MV-4-11 (cell line): ENCODE data around the gene CPD.
A peak's percentile ranks its signal among the peaks of the same experiment; 100 is the strongest.
"Not testable (repeated sequence)": the region's sequence is repeated elsewhere in the genome, so short reads cannot be mapped to it uniquely, and the experiment has no call there.

Experiments
- DNase-seq: peaks from one replicate; lab custom pipeline; 2025; lab: John Stamatoyannopoulos, UW

The CPD gene

DNA sequence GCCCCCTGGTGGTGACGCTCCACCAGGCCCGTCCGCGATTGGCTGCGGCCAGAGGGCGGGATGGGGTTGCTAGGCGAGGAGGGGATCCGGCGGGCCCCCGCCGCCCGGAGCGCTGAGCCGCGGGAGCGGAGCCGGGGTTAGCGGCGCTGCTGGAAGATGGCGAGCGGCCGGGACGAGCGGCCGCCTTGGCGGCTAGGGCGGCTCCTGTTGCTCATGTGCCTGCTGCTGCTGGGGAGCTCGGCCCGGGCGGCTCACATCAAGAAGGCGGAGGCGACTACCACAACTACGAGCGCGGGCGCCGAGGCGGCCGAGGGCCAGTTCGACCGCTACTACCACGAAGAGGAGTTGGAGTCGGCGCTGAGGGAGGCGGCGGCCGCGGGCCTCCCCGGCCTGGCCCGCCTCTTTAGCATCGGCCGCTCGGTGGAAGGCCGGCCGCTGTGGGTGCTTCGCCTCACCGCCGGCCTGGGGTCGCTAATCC lies at the start of gene CPD:
Gene CPD, plus strand, starts transcription at position 103 of the 478 bp plus-strand sequence. Its CDS starts 54 bp downstream, at position 157.
- peak; percentile 90 for DNase-seq

DNA sequence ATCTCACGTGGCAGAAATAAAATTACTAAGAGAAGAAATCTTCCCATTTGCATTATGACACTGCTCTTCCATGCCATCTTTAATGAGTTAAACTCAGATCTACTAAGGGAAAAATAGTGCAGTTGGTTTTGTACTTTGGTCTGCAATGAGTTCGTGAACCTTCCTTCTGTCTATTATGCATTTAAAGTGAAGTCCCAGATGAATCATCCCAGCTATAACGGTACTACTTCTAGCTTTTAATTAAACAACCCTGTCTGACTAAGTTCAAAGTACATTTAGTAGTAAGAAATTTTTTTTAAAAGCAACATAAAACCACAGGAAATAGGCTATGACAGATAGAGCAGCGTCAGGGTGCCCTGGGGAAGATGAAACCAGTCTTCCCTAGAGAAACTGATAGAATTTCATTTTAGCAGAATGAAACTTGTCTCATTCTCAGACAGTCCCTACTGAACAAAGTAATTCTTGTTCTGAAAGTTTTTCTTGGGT lies 46.6 kb upstream of the CPD start:
- DNase-seq, result peak; percentile 47

DNA sequence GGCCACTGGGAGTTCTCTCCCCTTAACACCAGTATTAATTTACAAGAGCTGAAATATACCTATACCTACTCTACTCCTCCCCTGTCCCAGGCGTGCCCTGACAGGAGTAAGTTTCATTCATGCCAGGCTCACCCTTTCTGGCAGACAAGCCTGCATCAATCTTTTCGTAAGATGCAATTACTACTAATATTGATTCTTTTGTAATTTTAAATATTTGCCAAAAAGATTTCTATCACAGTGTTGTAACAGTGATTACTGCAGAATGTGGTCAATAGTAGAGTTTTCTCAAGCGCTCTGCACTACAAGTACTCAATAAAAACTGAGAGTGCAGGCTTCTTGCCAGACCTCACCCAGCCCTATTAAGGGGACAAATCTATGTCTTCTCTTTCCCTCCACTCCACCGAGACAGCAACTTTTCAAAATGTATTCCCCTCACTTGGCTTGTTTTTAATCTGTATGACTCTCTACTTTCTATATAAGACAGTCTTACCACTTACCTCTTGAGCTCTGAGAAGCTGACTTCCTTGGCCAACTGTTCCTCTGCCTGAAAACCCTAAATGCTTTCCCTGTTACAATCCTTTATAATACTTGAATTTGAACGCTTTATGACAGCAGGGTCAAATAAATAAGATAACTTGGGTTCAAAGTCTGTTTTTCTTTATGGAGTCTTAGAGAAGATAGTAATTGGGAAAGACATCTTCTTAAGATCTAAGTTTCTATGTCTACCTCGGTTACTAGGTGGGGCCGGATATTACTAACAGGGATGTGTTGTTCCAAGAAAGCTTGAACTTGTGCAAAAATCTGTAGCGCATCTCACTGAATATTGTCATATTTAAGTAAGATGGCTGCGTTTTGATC lies 45.0 kb upstream of the CPD start, which contains the start of gene TMIGD1:
Gene TMIGD1, minus strand, starts transcription at position 555 of the 858 bp plus-strand sequence. CDS start 1,924 bp downstream, outside the sequence.
- DNase-seq, result no peak

DNA sequence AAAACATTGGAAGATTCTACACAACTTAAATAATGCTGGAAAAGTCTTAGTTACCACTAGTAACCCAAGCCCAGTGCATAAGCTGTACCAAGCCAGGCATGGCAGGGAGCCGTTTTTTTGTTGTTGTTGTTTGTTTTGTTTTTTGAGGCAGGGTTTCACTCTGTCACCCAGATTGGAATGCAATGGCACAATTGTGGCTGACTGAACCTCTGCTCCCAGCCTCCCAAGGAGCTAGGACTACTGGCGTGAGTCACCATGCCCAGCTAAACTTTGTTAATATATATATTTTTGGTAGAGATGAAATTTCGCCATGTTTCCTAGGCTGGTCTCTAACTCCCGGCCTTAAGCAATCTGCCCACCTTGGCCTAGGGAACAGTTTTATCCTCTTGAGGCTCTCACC lies 44.3 kb upstream of the CPD start:
- DNase-seq, result no peak

DNA sequence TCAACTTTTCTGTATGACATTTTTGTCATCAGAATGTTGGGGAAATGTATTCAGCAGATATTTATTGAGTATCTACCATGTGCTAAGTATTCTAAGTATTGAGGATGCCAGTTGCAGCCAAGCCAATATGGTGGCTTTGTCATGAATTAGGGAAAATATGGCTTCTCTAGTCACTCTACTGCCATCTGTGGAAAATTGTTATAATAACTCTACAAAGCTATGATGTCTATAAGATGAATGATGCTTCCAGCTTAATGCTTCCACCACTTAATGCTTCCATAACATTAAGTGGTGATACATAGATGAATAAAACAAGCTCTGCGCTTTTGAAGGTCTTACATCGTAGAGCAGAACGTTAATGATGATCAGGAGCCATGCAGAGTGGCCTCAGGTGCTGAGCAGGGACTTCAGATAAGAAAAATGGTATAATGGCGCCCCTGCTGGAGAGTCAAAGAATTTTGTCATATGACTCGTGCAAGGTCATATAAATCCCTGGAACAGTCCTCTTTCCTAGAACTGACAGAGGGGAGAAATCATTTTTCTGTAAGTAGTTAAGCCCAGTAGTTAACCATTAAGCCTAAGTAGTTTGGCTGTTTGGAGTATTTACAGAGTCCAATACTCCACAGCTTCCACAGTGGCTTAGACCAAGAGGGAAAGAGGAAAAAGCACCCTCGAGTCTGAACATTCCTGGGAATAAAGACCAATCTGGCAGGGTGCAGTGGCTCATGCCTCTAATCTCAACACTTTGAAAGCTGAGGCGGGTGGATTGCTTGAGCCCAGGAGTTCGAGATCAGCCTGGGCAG lies 42.2 kb upstream of the CPD start:
- DNase-seq, result peak; percentile 74

DNA sequence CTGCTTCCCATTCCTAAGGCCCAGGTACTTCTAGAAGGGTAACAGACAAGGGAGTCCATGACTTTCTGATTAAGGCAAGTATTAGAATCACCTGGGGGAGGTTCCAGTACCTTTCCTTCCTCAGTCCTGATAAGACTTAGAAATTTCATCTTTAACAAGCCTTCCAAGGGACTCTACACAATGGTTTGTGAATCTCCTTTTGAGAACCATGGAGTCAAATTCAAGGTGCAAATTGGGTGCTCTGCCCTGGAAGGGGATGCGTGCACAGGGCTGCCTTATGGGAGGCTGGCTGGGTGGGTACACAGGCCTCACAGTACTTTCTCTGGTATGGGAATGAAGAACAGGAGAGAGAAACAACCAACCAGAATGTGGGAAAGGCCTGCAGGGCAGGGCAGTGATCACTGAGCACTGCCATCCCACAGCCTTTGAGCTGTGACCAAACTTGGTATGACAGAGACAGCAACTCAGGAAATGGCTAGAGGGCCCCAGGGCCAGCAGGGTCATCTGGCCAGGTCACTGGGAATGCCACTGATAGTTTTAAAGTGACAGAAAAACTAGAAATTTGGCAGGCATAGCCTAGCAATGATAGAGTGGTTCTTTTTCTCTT lies 41.2 kb upstream of the CPD start:
- DNase-seq, result no peak

DNA sequence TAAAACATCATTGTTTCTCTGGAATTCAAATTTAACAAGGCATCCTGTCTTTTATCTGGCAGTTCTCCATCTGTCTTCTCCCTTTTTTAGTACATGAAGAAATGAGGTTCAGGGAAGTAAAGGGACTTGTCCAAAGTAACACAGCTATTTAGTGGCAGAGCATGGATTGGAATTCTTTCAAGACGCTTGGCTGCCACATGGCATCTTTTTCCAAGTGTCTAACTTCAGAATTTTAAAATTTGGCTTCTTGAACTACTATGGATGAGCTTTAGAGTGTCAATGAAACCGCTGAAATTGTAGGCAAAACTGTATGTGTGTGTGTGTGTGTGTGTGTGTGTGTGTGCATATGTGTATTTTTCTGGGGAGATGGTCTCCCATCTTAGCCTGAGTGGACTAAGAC lies 39.6 kb upstream of the CPD start:
- no peak for DNase-seq

DNA sequence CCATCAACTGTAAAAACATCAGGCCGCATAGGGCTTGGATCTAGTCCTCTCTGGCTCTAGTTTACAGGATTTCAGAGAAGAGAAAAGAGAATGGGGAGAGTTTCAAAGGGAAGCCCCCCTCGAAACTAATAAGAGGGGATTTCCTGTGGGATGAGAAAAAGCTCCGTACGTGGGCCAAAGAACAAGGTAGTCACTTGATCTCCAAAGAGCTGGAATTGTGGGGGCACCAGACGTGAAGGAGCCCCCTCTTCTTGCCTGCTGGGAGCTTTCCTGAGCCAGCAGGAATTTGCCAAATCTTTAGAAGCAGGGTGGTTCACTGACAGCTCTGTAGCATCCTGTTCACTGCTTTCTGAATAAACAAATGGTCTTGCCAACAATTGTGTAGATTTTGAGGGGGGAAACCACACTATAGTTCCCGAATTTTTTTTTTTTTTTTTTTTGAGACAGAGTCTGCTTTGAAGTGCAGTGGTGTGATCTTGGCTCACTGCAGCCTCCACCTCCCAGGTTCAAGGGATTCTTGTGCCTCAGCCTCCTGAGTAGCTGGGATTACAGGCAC lies 37.8 kb upstream of the CPD start:
- DNase-seq, result no peak

DNA sequence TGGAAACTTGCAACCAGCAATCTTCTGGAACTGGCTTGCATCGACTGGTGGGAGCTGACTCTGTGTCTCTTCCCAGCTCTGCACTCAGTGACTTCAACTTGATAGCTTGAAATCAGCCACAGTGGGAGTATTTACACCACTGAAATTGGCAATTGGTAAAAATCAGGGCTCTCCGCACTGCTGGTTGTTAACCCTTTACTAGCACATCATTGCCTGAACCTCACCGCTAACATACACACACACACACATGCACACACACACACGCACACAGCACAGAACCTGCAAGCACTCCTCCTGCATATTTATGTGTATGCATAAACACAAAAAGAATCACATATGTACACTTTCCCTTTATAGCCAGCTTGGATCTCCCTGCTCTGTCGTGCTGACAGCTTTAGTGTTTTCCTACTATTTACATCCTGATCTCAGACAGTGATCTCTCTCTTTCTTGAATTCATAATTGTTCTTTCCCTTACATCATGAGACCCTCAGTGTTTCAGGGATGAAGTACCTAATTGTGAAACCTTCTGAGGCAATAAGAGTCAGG lies 37.0 kb upstream of the CPD start:
- DNase-seq, result no peak

DNA sequence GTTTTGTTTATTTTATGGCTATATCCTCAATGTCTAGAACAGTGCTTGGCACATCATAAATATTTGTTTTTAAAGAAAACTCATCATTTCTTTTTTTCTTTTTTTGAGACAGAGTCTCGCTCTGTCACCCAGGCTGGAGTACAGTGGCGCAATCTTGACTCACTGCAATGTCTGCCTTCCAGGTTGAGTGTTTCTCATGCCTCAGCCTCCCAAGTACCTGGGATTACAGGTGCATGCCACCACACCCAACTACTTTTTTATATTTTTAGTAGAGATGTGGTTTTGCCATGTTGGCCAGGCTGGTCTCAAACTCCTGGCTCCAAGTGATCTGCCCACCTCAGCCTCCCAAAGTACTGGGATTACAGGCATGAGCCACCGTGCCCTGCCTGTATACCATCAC lies 35.5 kb upstream of the CPD start:
- DNase-seq, result not testable (repeated sequence)

DNA sequence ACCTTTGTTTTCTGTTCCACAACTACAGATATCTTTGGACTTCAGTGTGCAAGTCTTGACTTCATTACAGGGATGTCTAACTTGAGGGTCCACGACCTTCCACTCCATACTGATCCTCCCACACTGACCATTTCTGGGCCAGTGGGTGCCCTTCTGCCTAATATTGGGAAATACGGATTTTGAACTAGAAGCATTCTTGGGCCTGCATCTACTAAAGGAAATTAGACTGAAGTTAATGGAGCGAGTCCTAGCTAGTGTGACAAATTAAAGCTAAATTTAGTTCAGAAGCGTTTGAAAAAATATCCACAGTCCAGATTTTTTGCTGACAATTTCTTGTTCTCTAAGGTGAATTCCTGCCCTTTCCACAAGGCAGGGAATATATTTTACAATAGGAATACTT lies 34.9 kb upstream of the CPD start:
- no peak for DNase-seq

DNA sequence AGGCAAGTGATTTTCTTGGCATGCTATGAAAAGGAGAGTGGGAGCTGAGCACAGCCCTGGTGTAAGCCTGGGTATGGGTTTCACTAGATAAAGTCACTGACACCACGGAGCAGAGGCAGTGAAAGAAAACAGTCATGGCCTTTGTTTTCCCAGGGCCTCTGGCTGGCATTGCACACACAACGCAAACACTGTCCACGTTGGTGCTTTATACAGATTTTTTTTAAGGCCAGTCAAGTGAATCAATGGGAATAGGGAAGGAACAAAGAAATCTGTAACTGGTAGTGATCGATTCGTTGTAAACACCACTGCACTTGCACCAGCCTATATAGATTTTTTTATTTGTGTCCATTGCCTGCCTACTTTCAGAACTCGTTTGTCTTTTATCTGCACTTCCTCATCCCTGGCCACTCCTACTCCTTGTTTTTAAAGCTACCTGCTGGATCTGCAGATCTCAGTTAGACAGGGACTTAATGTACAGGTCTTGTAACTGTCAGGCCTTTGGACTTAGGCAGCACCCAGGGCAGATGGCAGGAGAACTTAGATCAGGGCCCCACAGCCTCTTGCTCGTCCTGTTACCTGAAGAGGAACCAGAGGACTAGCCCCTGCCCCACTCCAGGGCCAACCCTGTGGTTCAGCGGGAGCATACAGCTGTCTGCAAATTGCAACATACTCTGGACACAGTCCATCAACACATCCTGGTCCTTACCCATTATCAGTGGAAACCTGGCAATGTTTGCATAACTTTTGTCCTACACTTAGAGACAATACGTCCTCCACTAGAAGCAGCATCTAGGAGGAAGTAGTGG lies 34.2 kb upstream of the CPD start:
- DNase-seq, result peak; percentile 98

DNA sequence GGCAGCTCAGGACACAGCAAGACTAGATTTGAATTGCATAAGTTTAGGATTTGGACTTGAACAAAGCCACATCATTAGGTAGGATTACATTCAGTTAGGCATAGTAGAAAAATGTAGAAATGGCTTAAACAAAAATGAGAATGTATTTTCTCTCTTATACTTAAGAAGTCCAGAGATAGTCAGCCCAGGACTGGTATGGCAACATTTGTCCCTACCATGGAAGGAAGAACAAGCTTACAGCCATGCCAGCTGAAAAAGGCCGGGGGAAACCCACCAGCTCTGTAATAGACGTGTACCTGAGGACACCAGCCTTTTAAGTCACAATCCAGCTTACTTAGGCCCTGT lies 33.7 kb upstream of the CPD start:
- no peak for DNase-seq

DNA sequence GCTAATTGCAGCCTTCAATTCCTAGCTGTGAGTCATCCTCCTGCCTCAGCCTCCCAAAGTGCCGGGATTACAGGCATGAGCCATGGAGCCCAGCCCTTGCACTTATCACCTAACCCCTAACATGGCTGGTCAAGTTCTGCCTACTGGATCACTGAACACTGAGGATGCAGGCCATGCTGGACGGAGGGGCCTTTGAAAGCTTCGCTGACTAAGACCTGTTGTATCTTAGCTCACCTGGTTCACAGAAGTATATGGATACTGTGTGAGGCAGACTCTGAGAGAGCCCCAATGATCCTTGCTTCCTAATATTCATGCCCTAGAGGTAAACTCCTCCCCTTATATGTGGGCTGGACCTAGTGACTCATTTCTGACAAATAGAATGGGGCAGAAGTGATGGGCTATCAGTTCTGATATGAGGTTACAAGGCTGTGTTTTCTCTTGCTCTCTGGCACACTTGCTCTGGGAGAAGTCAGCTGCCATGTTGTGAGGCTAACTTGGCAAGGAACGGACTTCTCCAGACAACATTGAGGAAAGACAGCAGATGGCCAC lies 33.1 kb upstream of the CPD start:
- peak; percentile 43 for DNase-seq

DNA sequence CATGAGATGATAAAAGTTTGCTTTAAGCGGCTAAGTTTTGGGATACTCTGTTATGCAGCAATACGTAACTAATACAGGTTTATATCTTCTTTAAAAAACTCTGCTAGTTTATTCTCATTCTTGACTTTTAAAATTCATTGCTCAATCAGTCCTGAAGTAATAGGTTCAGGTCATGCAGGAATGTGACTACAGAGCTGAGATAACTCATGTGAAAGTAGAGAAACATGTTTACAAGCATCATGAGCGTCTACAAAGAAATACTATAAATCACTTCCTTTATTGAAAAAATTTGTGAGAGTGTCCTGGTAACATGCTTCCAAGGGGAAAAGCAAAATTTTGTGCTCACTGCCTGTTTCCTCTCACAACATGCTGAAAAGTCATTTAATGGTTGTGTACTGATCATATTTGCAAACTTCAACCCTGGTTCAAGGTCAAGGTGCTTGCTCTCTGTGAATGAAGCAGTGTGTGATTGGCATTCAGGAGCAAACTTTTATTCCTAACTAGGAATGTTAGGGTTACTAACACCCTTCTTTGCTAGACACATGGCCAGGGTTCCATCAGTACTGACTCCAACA lies 32.4 kb upstream of the CPD start:
- no peak for DNase-seq

DNA sequence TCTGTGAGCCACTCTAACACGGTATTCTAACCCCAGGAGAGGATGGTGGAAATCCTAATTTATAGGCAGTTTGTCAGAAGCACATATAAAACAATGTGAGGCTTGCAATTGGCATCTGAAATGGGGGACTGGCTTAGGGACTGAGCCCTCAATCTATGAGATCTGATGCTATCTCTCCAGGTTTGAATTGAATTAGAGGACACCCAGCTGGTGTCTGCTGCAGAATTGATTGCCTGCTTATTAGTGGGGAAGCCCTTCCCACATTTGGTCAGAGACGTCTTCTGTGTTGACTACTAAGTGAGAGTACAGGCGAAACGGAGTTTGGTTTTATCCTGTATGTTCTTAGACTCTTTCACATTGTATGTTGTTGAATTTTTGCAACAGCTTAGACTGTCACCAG lies 31.2 kb upstream of the CPD start:
- DNase-seq, result no peak

DNA sequence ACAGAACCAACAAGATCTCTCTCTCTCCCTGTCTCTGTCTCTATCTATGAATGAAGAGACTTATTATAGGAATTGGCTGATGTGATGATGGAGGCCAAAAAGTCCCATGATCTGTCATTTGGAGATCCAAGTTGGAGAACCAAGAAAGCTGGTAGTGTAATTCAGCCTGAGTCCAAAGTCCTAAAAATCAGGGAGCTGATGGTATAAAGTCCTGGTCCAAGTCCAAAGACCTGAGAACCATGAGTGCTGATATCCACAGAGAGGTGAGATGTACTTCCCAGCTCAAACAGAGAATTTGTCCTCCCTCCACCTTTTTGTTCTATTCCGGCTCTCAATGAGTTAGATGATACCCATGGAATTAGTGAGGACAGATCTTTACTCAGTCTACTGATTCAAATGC lies 29.5 kb upstream of the CPD start:
- DNase-seq, result no peak

DNA sequence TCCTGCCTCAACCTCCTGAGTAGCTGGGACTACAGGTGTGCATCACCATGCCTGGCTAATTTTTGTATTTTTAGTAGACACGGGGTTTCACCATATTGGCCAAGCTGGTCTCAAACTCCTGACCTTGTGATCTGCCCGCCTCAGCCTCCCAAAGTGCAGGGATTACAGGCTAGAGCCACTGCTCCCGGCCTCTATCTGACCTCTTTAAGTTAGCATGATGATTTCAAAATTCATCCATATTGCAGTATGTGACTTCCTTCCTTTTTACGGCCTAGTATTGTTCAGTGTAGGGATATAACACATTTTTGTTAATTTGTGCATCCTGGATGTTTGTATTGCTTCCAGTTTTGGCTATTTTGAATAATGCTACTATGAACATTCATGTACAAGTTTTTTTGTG lies 27.5 kb upstream of the CPD start:
- peak; percentile 81 for DNase-seq

DNA sequence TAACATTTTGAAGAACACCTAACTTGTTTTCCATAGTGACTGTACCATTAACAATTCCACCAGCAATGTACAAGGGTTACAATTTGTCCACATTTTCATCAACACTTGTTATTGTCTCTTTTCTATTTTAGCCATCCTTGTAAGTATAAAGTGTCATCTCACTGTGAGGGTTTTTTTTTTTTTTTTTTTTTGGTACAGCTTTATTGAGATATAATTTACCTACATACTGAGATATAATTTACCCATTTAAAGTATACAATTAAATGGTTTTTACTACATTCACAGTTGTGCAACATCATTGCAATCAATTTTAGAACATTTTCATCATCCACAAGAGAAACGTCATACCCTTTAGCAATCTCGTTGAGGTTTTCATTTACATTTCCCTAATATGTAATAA lies 27.0 kb upstream of the CPD start:
- peak; percentile 78 for DNase-seq

DNA sequence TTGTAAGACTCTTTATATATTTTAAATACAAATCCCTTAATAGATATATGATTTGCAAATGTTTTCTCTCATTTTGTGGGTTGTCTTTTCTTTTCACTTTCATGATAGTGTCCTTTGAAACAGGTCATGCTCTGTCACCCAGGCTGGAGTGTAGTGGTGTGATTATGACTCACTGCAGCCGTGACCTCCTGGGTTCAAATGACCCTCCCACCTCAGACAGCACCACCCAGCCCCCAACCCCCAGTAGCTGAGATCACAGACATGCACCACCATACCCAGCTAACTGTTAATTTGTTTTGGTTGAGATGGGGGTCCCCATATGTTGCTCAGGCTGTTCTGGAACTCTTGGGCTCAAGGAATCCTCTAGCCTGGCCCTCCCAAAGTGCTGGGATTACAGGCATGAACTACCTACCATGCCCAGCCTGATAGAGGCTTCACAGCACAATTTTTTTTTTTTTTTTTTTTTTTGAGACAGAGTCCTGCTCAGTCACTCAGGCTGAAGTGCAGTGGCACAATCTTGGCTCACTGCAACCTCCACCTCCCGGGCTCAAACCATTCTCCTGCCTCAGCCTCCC lies 26.4 kb upstream of the CPD start:
- peak; percentile 47 for DNase-seq
